ENCODE results near the gene CFAP97D1.

Gene CFAP97D1

DNA sequence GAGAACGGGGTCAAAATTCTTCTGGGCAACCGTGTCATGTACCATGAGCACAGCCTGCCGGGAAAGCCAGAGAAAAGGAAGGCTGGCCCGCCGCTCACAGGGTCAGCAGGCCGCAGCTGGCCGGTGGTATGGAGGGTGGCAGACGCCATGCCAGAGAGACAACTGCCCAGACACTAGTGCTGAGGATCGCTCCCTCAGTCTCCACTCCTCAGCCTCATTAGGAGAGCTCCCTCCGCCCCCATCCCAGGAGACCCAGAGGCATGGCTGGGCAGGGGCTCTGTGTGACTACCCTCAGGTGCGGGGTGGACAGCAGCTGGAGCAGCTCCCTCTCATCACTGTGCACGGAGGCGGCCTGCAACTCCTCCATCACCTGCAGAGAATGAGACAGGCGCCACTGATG, 49.5 kb downstream of the CFAP97D1 start:
- ChIA-PET POLR2A (interaction anchor here (0.6 kb wide), 1 partner anchor 31 kb away, joined by 4 read pairs; no protein-coding TSS in a partner anchor), CTCF (interaction anchor here (0.7 to 1.4 kb wide), 2 partner anchors 9 to 10 kb away, joined by 3 to 4 read pairs; no protein-coding TSS in a partner anchor)
- H3K4me3 ChIP-seq (ENCODE audit: low read depth, low read length): no peak overlapping the region
- no peak for TF ChIP-seq ZNF501 (tag by site-specific recombination; IDR thresholded peaks at IDR 0.05)
- no peak for TF ChIP-seq ZNF239 (tag by site-specific recombination; IDR thresholded peaks at IDR 0.05)
- TF ChIP-seq ZNF26 (tag by site-specific recombination; IDR thresholded peaks at IDR 0.05): no peak
- TF ChIP-seq PRDM2 (tag by site-specific recombination; IDR thresholded peaks at IDR 0.05; ENCODE audit: borderline replicate concordance): no peak
- no peak for TF ChIP-seq ZNF449 (tag by site-specific recombination; IDR thresholded peaks at IDR 0.05)
- no peak for TF ChIP-seq MEIS1 (CRISPR knock-in tag; IDR thresholded peaks at IDR 0.05; ENCODE audit: borderline replicate concordance)
- TF ChIP-seq ZNF23 (tag by site-specific recombination; IDR thresholded peaks at IDR 0.05; ENCODE audit: borderline replicate concordance): no peak
- no peak for TF ChIP-seq ZNF354C (tag by site-specific recombination; IDR thresholded peaks at IDR 0.05; ENCODE audit: borderline replicate concordance, low read depth)
- TF ChIP-seq ZNF24 (tag by site-specific recombination; IDR thresholded peaks at IDR 0.05): no peak
- no peak for TF ChIP-seq KLF10 (tag by site-specific recombination; IDR thresholded peaks at IDR 0.05)
- no peak for TF ChIP-seq SETDB1 (IDR thresholded peaks at IDR 0.05; ENCODE audit: insufficient read length, low read length)
- no peak for TF ChIP-seq TRIM28 (IDR thresholded peaks at IDR 0.05; ENCODE audit: borderline replicate concordance, low read length)
- no peak for TF ChIP-seq ZNF248 (tag by site-specific recombination; IDR thresholded peaks at IDR 0.05)
- no peak for TF ChIP-seq ZNF184 (tag by site-specific recombination; IDR thresholded peaks at IDR 0.05)
- no peak for TF ChIP-seq ZNF624 (tag by site-specific recombination; IDR thresholded peaks at IDR 0.05)
- TF ChIP-seq, protein P1, sequence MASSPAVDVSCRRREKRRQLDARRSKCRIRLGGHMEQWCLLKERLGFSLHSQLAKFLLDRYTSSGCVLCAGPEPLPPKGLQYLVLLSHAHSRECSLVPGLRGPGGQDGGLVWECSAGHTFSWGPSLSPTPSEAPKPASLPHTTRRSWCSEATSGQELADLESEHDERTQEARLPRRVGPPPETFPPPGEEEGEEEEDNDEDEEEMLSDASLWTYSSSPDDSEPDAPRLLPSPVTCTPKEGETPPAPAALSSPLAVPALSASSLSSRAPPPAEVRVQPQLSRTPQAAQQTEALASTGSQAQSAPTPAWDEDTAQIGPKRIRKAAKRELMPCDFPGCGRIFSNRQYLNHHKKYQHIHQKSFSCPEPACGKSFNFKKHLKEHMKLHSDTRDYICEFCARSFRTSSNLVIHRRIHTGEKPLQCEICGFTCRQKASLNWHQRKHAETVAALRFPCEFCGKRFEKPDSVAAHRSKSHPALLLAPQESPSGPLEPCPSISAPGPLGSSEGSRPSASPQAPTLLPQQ (tag by site-specific recombination; IDR thresholded peaks at IDR 0.05): no peak
- TF ChIP-seq ZFP3 (tag by site-specific recombination; IDR thresholded peaks at IDR 0.05; ENCODE audit: low read depth): no peak
- TF ChIP-seq ZNF521 (tag by site-specific recombination; IDR thresholded peaks at IDR 0.05): no peak
- no peak for TF ChIP-seq GLIS2 (tag by site-specific recombination; IDR thresholded peaks at IDR 0.05)
- no peak overlapping the region for H3K27ac ChIP-seq (ENCODE audit: extremely low read depth, low read depth, low read length)
- no peaks in the 10 kb centered on the region for H3K9me3 ChIP-seq (ENCODE audit: control insufficient read depth, insufficient read depth, low read depth, low read length)
- peaks cover 15 to 63% of the 10 kb centered on the region in 2 experiments for H3K36me3 ChIP-seq (ENCODE audit: control insufficient read depth in 2 of 2, insufficient read depth in 1 of 2, low read length in 2 of 2)
- H3K4me1 ChIP-seq (ENCODE audit: control insufficient read depth, insufficient read depth, low read length): peaks cover 3% of the 10 kb centered on the region; the same call in 1 of the 2 replicates

All from HEK293 (cell line).